Neural progenitor cell (in vitro differentiated cells): ENCODE results near the gene BCAS4.

Experiments
- EZH2 ChIP-seq: fragments of 200-600 bp; sonication (generic); IDR thresholded peaks from 2 replicates; pipeline ENCODE4 v1.6.1; 2017; ENCODE audit warnings: antibody characterized with exemption, mild to moderate bottlenecking, moderate library complexity
- EZH2phosphoT487 ChIP-seq: fragments of 200-600 bp; sonication (generic); IDR thresholded peaks from 2 replicates; pipeline ENCODE4 v1.6.1; 2017; ENCODE audit warnings: antibody characterized with exemption

DNA sequence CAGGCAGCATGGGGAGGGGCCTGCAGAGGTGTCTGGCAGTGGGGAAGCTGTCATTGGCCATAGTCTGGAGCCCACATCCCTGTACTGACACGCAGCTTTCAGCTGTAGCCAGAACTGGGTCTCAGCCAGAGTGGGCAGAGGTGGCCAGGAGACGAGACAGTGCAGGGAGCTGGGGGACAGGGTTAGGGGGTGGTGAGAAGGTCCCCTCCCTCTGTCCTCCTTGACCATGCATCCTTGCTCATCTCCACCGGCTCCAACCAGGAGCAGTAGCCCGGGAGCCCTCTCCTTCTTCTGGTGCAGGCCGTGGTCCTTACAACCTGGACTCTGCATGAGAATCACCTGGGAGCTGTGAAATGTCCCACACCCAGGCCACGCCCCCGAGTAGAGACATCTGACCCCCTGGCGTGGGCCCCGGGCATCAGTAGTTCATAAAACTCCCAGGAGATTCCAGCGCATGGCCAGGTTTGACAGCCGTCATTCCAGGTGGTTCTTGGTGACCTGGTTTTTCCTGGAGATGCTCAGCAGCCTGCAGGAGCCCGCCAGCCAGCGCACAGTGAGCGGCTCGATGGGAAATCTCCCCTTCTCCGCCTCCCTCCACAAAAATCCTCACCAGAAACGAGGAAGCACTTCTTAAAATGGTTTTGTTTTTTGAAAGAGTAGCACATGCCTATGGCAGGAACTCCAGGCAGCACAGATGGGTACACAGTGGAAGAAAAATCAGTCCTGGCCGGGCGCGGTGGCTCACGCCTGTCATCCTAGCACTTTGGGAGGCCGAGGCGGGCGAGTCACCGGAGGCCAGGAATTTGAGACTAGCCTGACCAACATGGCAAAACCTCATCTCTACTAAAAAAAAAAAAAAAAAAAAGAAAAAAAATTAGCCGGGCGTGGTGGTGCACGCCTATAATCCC lies 80.2 kb downstream of the BCAS4 start:
- no peak for TF ChIP-seq EZH2phosphoT487
- TF ChIP-seq EZH2 = no peak
